ENCODE results near the gene PNPLA3.

The PNPLA3 gene

DNA sequence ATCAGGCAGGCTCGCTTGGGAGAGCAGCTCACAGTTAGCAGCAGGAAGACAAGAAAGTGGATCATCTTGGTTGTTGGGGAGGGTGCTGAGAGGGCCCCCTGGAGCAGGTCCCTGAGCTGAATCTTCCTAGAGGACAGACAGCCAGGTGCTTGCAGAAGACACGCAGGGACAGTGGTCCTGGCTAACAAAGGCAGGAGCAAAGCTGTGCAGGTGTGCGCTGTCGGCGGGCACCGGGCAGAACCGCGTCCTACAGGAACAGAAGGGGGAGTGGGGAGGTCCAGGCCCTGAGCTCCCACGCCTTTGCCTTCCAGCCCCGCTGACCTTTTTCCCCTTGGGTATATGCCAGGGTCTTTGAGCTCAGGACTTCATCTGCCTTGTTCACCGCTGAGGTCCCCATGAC, 70.4 kb downstream of the PNPLA3 start:
- no peak for DNase-seq (ENCODE audit: low read depth)

DNA sequence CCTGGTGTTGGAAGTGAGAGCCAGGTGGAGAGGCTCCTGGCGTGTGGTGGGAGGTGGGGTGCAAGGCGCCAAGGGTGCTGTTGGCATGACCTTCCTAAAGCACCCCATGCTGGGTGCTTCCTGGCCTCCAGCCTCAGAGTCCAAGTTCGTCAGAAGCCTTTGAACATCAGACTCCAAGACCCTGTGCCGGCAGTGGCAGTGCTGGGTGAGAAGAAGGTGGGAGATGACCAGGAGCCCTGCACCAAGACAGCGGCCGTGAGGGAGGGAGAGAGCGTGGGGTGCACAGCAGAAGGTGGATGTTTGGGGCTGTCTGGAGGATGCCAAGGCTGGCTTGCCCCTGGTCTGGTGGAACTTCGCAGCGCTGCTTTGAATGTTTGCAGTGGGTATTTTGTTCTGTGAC, 70.8 kb downstream of the PNPLA3 start:
- no peak for DNase-seq (ENCODE audit: low read depth)

DNA sequence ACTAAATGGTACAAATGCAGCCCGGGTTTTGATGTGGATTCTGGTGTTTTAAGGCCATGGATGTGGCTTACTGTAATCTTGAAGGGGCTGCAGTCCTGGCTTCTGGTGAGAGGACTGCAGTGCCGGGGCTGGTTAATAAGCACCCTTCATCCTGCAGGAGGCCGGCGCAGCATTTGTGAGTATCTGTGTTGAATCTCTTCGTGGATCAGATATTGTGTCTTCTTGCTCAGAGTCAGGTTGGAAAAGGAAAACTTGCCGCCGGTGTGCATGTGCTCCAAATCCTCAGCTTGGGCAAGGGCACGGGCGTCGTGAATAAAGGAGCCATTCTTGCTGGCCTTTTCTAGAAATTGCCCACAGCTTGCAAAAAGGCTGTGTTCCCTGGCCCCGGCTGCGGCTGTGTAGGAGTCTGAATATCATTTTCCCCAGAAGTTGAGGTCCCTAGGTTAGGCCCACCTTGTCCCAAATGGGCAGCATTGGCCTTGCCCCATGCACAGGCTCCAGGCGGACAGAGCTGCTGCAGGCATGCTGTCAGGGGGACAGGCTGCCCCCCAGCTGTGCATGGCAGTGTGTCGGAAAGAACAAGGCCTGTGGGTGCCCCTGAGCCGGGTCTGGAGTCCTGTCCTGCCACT, 71.6 kb downstream of the PNPLA3 start:
- no peak for DNase-seq (ENCODE audit: low read depth)

DNA sequence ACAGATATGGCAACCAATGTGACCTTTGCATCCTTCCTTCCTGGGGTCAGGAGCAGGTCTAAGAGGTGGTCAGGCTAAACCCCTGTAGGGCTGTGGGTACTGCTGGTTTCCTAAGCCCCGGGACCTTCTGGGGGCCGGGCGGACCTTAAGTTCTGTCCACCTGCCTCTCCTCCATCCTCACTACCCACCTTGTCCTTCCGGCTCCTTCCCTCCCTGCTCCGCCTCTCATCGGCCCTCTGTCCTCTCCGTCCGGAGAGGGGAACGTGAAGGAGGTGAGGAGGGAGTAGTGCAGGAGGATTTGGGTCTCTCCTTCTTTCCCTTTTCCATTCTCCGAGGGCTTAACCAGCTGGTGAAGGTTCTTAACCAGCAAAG, 72.2 kb downstream of the PNPLA3 start:
- DNase-seq (ENCODE audit: low read depth), result no peak

GRCh38 chr22:43996170-43996980, 72.8 kb downstream of the PNPLA3 start:
- DNase-seq (ENCODE audit: low read depth), result peak; percentile 64

- no peak for DNase-seq (ENCODE audit: low read depth)
These were observed 73.3 kb downstream of the PNPLA3 start for GRCh38 chr22:43996981-43997265.

All from activated T-cell treated with anti-CD3 and anti-CD28 coated beads for 24 hours (primary cell).